Measurements from ENCODE around the gene OR6C2. TPM values are rescaled to one million over a fixed set of nuclear protein-coding genes. Genes with fewer than 3 reads are reported as not detected.

OR6C2 gene
- total RNA-seq, 1 experiment from 2014 or later, result not detected

- Mint-ChIP-seq H3K9me3 (peaks cover 6 to 7% of the 10 kb centered on the region in 2 experiments), H3K27ac (no peak overlapping the region), H3K4me1 (no peaks in the 10 kb centered on the region), H3K36me3 (ENCODE audit: insufficient read depth in 1 of 3, low read depth in 3 of 3) (no peaks in the 10 kb centered on the region; a peak in 1 of 7 replicates), H3K27me3 (ENCODE audit: low read depth) (no peaks in the 10 kb centered on the region), H3K4me3 (no peak overlapping the region)
- no CpG with 5 or more reads among the region's 2 CpGs for WGBS (ENCODE audit: extremely low coverage, insufficient read length, low lambda C conversion rate)
- H2AK5ac ChIP-seq (ENCODE audit: insufficient read length, low read length), result no peak overlapping the region
- no peaks in the 10 kb centered on the region for H3K79me2 ChIP-seq (ENCODE audit: insufficient read depth, low read length)
- H2AFZ ChIP-seq (ENCODE audit: low read length), result no peak overlapping the region
- no peak overlapping the region for H3K4ac ChIP-seq (ENCODE audit: low read depth, low read length)
- no peak overlapping the region for H3K27ac ChIP-seq (ENCODE audit: insufficient read length, low read depth, low read length)
- H3K9me3 ChIP-seq (ENCODE audit: control insufficient read depth, low read depth, low read length), result no peaks in the 10 kb centered on the region
- H3T11ph ChIP-seq (ENCODE audit: low read length), result no peak overlapping the region
- H2BK5ac ChIP-seq (ENCODE audit: insufficient read length, low read length), result no peak overlapping the region
- no peak overlapping the region for H3K9ac ChIP-seq (ENCODE audit: extremely low read depth, insufficient read length, low read length)
- H3K23ac ChIP-seq (ENCODE audit: insufficient read length, low read depth, low read length), result no peak overlapping the region
- H3K79me1 ChIP-seq (ENCODE audit: insufficient read depth, low read depth, low read length, poor library complexity, severe bottlenecking), result no peaks in the 10 kb centered on the region
- H2BK12ac ChIP-seq (ENCODE audit: insufficient read length, low read depth, low read length), result no peak overlapping the region
- H4K5ac ChIP-seq (ENCODE audit: insufficient read length, low read depth, low read length), result no peak overlapping the region
- H2BK120ac ChIP-seq (ENCODE audit: low read depth, low read length, poor library complexity, severe bottlenecking), result no peak overlapping the region
- H3K56ac ChIP-seq (ENCODE audit: insufficient read length, low read depth, low read length), result no peak overlapping the region
- H4K8ac ChIP-seq (replicated peaks; ENCODE audit: insufficient read length, low read depth, low read length), result no peak overlapping the region
- H3K4me2 ChIP-seq (ENCODE audit: insufficient read depth, insufficient read length, low read length), result no peak overlapping the region
- DNase-seq, result no peak
- H4K20me1 ChIP-seq (ENCODE audit: control insufficient read depth, insufficient read depth, insufficient read length), result no peaks in the 10 kb centered on the region
- no peaks in the 10 kb centered on the region for H3K27me3 ChIP-seq (ENCODE audit: insufficient read depth, low read length)
- no peak overlapping the region for H3K18ac ChIP-seq (ENCODE audit: insufficient read length, low read depth, low read length)
- no peaks in the 10 kb centered on the region for H3K4me1 ChIP-seq (ENCODE audit: insufficient read depth, low read length)
- no peak overlapping the region for H2BK15ac ChIP-seq (ENCODE audit: low read depth, low read length)
- no peak for TF ChIP-seq CTCF (conservative IDR thresholded peaks at IDR 0.05)
- H2BK20ac ChIP-seq (ENCODE audit: low read depth, low read length, poor library complexity, severe bottlenecking), result no peak overlapping the region
- no peak overlapping the region for H3K14ac ChIP-seq (ENCODE audit: insufficient read depth, low read length)
- H3K23me2 ChIP-seq (ENCODE audit: insufficient read length, low read depth, low read length, poor library complexity, severe bottlenecking), result no peaks in the 10 kb centered on the region
- H4K91ac ChIP-seq (ENCODE audit: insufficient read length, low read depth, low read length), result no peak overlapping the region
These were observed 25.4 kb downstream of the OR6C2 start for GRCh38 chr12:55469291-55469690.
